H1 (cell line): ENCODE measurements around the gene ERAP2. TPM values are rescaled to one million over a fixed set of nuclear protein-coding genes. Genes with fewer than 3 reads are reported as not detected.

Experiments
- BRCA1 ChIP-seq: IDR thresholded peaks from 2 replicates; pipeline ENCODE4 v1.6.1; 2012; ENCODE audit warnings: low read depth, low read length, improper control_type of control experiment
- CEBPB ChIP-seq: IDR thresholded peaks from 2 replicates; pipeline ENCODE4 v1.6.1; 2012; ENCODE audit warnings: low read depth, low read length
- CTBP2 ChIP-seq: IDR thresholded peaks from 2 replicates; pipeline ENCODE4 v1.7.0; 2011; ENCODE audit warnings: borderline replicate concordance, mild to moderate bottlenecking, moderate library complexity, mixed read lengths, low read length; ENCODE audit not compliant: insufficient read depth, insufficient read length
- E2F6 ChIP-seq: IDR thresholded peaks from 2 replicates; pipeline ENCODE4 v1.6.1; 2012; ENCODE audit warnings: inconsistent platforms
- EP300 ChIP-seq, 2 experiments: IDR thresholded peaks; 1 replicate in 1 of 2; 2 replicates in 1 of 2; pipeline ENCODE4 v1.6.1; 2011 to 2012; ENCODE audit warnings: low read depth in 2 of 2, low read length in 2 of 2, mild to moderate bottlenecking in 2 of 2, borderline replicate concordance in 1 of 2, inconsistent platforms in 1 of 2, moderate library complexity in 1 of 2
- FOSL1 ChIP-seq: IDR thresholded peaks from 2 replicates; pipeline ENCODE4 v1.6.1; 2011; ENCODE audit warnings: mild to moderate bottlenecking, low read depth, low read length, moderate library complexity; ENCODE audit not compliant: insufficient read depth
- GABPA ChIP-seq: IDR thresholded peaks from 2 replicates; pipeline ENCODE4 v1.6.1; 2011; ENCODE audit warnings: mild to moderate bottlenecking, low read length, moderate library complexity, borderline replicate concordance; ENCODE audit not compliant: insufficient read depth
- JUND ChIP-seq: IDR thresholded peaks from 2 replicates; pipeline ENCODE4 v1.6.1; 2011; ENCODE audit warnings: mild to moderate bottlenecking, improper control_type of control experiment, low read length
- SIN3A ChIP-seq, 2 experiments: IDR thresholded peaks in 1 of 2; conservative IDR thresholded peaks in 1 of 2; 2 replicates each; pipeline ENCODE4 v1.6.1; 2011 to 2012; ENCODE audit warnings: low read length in 2 of 2, improper control_type of control experiment in 1 of 2, low read depth in 1 of 2, mild to moderate bottlenecking in 1 of 2
- polyA plus RNA-seq, 7 experiments: library from polyadenylated mRNA; depleted of rRNA in 3 of 7; stranded (reverse) in 5 of 7; unstranded in 2 of 7; fragments of >200 nt in 5 of 7; fragments of 200-250 nt in 2 of 7; gene quantifications; 1 replicate in 5 of 7; 2 replicates in 1 of 7; 4 replicates in 1 of 7; pipeline versions ENCODE4 v1.2.1 to v1.2.3, GENCODE V29; 2011 to 2013; ENCODE audit warnings: missing spikeins in 2 of 7, mixed read lengths in 2 of 7
- total RNA-seq: library from RNA; stranded (reverse); fragmentation: NEBNext Ultra II Directional; extraction: Animal tissue kit (Norgen Biotek cat#: 25700); gene quantifications from 2 replicates; pipeline ENCODE4 v1.2.1, GENCODE V29; 2021
- TF ChIP-seq, protein P1 (sequence below): fragments of 300-600 bp; sonication (generic); IDR thresholded peaks from 2 replicates; pipeline ENCODE4 v1.7.1; 2012; ENCODE audit warnings: low read length, moderate library complexity, mild to moderate bottlenecking, inconsistent platforms; ENCODE audit not compliant: insufficient replicate concordance

ERAP2 gene
- total and polyA plus RNA-seq, 2 of the 8 experiments (the other 6 are each of a cell fraction or from before 2014, with no cell fraction given): 0.14 TPM; not detected in 1

DNA sequence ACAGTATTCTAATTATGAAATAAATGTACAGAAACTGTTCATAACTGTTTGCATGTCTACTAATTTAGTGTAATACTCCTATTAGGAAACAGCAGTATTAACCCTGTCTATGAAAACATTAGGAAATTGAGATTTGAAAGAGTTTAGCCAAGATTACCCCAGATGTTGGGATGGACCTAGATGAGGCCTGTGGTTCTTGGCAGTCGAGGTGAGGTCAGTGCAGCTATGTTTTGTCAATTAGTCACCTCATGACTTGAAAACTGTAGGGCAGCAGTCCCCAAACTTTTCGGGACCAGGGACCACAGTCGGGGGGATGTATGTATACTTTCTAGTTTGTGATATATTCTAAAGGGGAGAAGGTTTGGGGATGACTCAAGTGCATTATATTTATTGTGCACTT lies 64.3 kb downstream of the ERAP2 start (continued):
- TF ChIP-seq, protein P1, sequence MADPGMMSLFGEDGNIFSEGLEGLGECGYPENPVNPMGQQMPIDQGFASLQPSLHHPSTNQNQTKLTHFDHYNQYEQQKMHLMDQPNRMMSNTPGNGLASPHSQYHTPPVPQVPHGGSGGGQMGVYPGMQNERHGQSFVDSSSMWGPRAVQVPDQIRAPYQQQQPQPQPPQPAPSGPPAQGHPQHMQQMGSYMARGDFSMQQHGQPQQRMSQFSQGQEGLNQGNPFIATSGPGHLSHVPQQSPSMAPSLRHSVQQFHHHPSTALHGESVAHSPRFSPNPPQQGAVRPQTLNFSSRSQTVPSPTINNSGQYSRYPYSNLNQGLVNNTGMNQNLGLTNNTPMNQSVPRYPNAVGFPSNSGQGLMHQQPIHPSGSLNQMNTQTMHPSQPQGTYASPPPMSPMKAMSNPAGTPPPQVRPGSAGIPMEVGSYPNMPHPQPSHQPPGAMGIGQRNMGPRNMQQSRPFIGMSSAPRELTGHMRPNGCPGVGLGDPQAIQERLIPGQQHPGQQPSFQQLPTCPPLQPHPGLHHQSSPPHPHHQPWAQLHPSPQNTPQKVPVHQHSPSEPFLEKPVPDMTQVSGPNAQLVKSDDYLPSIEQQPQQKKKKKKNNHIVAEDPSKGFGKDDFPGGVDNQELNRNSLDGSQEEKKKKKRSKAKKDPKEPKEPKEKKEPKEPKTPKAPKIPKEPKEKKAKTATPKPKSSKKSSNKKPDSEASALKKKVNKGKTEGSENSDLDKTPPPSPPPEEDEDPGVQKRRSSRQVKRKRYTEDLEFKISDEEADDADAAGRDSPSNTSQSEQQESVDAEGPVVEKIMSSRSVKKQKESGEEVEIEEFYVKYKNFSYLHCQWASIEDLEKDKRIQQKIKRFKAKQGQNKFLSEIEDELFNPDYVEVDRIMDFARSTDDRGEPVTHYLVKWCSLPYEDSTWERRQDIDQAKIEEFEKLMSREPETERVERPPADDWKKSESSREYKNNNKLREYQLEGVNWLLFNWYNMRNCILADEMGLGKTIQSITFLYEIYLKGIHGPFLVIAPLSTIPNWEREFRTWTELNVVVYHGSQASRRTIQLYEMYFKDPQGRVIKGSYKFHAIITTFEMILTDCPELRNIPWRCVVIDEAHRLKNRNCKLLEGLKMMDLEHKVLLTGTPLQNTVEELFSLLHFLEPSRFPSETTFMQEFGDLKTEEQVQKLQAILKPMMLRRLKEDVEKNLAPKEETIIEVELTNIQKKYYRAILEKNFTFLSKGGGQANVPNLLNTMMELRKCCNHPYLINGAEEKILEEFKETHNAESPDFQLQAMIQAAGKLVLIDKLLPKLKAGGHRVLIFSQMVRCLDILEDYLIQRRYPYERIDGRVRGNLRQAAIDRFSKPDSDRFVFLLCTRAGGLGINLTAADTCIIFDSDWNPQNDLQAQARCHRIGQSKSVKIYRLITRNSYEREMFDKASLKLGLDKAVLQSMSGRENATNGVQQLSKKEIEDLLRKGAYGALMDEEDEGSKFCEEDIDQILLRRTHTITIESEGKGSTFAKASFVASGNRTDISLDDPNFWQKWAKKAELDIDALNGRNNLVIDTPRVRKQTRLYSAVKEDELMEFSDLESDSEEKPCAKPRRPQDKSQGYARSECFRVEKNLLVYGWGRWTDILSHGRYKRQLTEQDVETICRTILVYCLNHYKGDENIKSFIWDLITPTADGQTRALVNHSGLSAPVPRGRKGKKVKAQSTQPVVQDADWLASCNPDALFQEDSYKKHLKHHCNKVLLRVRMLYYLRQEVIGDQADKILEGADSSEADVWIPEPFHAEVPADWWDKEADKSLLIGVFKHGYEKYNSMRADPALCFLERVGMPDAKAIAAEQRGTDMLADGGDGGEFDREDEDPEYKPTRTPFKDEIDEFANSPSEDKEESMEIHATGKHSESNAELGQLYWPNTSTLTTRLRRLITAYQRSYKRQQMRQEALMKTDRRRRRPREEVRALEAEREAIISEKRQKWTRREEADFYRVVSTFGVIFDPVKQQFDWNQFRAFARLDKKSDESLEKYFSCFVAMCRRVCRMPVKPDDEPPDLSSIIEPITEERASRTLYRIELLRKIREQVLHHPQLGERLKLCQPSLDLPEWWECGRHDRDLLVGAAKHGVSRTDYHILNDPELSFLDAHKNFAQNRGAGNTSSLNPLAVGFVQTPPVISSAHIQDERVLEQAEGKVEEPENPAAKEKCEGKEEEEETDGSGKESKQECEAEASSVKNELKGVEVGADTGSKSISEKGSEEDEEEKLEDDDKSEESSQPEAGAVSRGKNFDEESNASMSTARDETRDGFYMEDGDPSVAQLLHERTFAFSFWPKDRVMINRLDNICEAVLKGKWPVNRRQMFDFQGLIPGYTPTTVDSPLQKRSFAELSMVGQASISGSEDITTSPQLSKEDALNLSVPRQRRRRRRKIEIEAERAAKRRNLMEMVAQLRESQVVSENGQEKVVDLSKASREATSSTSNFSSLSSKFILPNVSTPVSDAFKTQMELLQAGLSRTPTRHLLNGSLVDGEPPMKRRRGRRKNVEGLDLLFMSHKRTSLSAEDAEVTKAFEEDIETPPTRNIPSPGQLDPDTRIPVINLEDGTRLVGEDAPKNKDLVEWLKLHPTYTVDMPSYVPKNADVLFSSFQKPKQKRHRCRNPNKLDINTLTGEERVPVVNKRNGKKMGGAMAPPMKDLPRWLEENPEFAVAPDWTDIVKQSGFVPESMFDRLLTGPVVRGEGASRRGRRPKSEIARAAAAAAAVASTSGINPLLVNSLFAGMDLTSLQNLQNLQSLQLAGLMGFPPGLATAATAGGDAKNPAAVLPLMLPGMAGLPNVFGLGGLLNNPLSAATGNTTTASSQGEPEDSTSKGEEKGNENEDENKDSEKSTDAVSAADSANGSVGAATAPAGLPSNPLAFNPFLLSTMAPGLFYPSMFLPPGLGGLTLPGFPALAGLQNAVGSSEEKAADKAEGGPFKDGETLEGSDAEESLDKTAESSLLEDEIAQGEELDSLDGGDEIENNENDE: no peak
- no peak for TF ChIP-seq CTBP2
- no peak for TF ChIP-seq SIN3A (conservative IDR thresholded peaks at IDR 0.05 in 1 of 2, IDR thresholded peaks at IDR 0.05 in 1 of 2; ENCODE audit: low read depth in 1 of 2, low read length in 2 of 2)
- no peak for TF ChIP-seq FOSL1
- no peak for TF ChIP-seq E2F6
- no peak for TF ChIP-seq BRCA1
- no peak for TF ChIP-seq GABPA
- TF ChIP-seq EP300 (IDR thresholded peaks at IDR 0.05; ENCODE audit: borderline replicate concordance in 1 of 2, low read depth in 2 of 2, low read length in 2 of 2): no peak
- TF ChIP-seq JUND: no peak
- no peak for TF ChIP-seq CEBPB
